WTC11 (cell line): ENCODE data around the gene VAMP4. TPM values are rescaled to one million over a fixed set of nuclear protein-coding genes. Genes with fewer than 3 reads are reported as not detected.
A peak's percentile ranks its signal among the peaks of the same experiment; 100 is the strongest.
"Not testable (repeated sequence)": the region's sequence is repeated elsewhere in the genome, so short reads cannot be mapped to it uniquely, and the experiment has no call there.

Experiments used
- ATAC-seq: fragments of 200-7000 bp; cut with Tn5 transposase; 2 replicates; pipeline ENCODE4 v1.10.0; 2021; ENCODE audit warnings: mild to moderate bottlenecking, moderate library complexity
- CTCF ChIA-PET: fragments of 300-600 bp; sonication (Branson Sonifier 250); formaldehyde crosslinking; loops from one replicate; lab custom pipeline; 2021; ENCODE audit warnings: antibody characterized with exemption; lab: Charles Lee
- POLR2A ChIA-PET: fragments of 350-600 bp; sonication (Branson Sonifier 250); formaldehyde crosslinking; loops from one replicate; lab custom pipeline; 2021; ENCODE audit warnings: antibody characterized with exemption; lab: Charles Lee
- DNase-seq: peaks from one replicate; pipeline ENCODE4 v3.0.0; 2021; ENCODE audit warnings: low spot score
- H3K27ac Mint-ChIP-seq: 2 replicates; pipeline ENCODE4 v1.8.0; 2021; ENCODE audit warnings: mixed read lengths
- H3K27me3 Mint-ChIP-seq: 2 replicates; pipeline ENCODE4 v1.8.0; 2021; ENCODE audit warnings: low read depth, mild to moderate bottlenecking, moderate library complexity, mixed read lengths
- H3K36me3 Mint-ChIP-seq: 2 replicates; pipeline ENCODE4 v1.8.0; 2021; ENCODE audit warnings: mixed read lengths
- H3K4me1 Mint-ChIP-seq: 2 replicates; pipeline ENCODE4 v1.8.0; 2022; ENCODE audit warnings: mixed read lengths
- H3K4me3 Mint-ChIP-seq: 2 replicates; pipeline ENCODE4 v1.8.0; 2021; ENCODE audit warnings: mild to moderate bottlenecking, moderate library complexity, mixed read lengths
- H3K9me3 Mint-ChIP-seq: 2 replicates; pipeline ENCODE4 v1.8.0; 2021; ENCODE audit warnings: mixed read lengths
- AR ChIP-seq: fragments of 250-450 bp; sonication (Bioruptor Pico); IDR thresholded peaks from 2 replicates; pipeline ENCODE4 v1.9.0; 2021; ENCODE audit warnings: mild to moderate bottlenecking
- ARID4B ChIP-seq: sonication (generic); formaldehyde crosslinking; IDR thresholded peaks from 2 replicates; pipeline ENCODE4 v1.8.0; 2023; ENCODE audit warnings: missing genetic modification reagents, mild to moderate bottlenecking, borderline replicate concordance
- ERG ChIP-seq: fragments of 250-450 bp; sonication (Bioruptor Pico); IDR thresholded peaks from 2 replicates; pipeline ENCODE4 v1.8.0; 2021; ENCODE audit warnings: mild to moderate bottlenecking
- GRHL2 ChIP-seq: fragments of 250-450 bp; sonication (Bioruptor Pico); IDR thresholded peaks from 2 replicates; pipeline ENCODE4 v1.8.0; 2022; ENCODE audit warnings: mild to moderate bottlenecking, moderate library complexity; ENCODE audit not compliant: insufficient replicate concordance, severe bottlenecking
- GTF2I ChIP-seq: fragments of 250-450 bp; sonication (Bioruptor Pico); conservative IDR thresholded peaks from 2 replicates; pipeline ENCODE4 v1.4.0; 2021; ENCODE audit warnings: mild to moderate bottlenecking
- PRRX2 ChIP-seq: fragments of 250-450 bp; sonication (Bioruptor Pico); IDR thresholded peaks from 2 replicates; pipeline ENCODE4 v1.8.0; 2021; ENCODE audit warnings: mild to moderate bottlenecking
- ZNF423 ChIP-seq: fragments of 250-450 bp; sonication (Bioruptor Pico); IDR thresholded peaks from 2 replicates; pipeline ENCODE4 v2.1.2; 2022; ENCODE audit warnings: mild to moderate bottlenecking, moderate library complexity
- ZNF671 ChIP-seq: fragments of 250-450 bp; sonication (Bioruptor Pico); IDR thresholded peaks from 2 replicates; pipeline ENCODE4 v1.8.0; 2021; ENCODE audit warnings: mild to moderate bottlenecking
- total RNA-seq: library from RNA; stranded (reverse); gene quantifications from 3 replicates; pipeline ENCODE4 v1.2.3, GENCODE V29; 2021
- TF ChIP-seq, protein P1 (sequence below): fragments of 250-450 bp; sonication (Bioruptor Pico); IDR thresholded peaks from 2 replicates; pipeline ENCODE4 v1.9.0; 2021; ENCODE audit warnings: moderate library complexity, mild to moderate bottlenecking, inconsistent platforms, borderline replicate concordance
- TF ChIP-seq, protein P2 (sequence below): fragments of 250-450 bp; sonication (Bioruptor Pico); conservative IDR thresholded peaks from 2 replicates; pipeline ENCODE4 v1.9.0; 2021; ENCODE audit warnings: mild to moderate bottlenecking

VAMP4 gene
- total RNA-seq, 1 experiment from 2014 or later = 11.4 TPM

DNA sequence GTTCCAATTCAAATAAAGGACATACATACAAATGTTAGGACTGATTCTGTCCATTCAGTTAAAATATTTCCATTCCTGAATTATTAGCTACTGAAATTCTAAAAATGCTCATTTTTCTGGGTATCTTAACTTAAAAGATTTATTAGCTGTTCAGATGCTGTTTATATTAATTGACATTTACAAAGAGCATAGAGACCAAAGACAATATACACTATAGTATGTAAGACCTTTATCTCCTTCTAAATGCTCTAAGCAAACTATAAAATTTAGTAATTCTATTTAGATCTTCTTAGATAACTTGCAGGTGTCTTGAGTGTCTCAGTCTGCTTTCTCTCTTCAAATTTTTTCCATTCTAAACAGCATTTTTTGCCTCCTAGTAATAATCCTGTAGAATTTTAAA is 39.3 kb downstream of the VAMP4 start:
- CTCF ChIA-PET = no interaction called here
- no peaks in the 10 kb centered on the region for H3K27me3 Mint-ChIP-seq
- peaks cover under 1% of the 10 kb centered on the region; the same call in 1 of the 2 replicates for H3K9me3 Mint-ChIP-seq
- no peak for ATAC-seq
- DNase-seq = no peak
- TF ChIP-seq ZNF671 (CRISPR knock-in tag) = no peak
- H3K4me3 Mint-ChIP-seq = no peak overlapping the region
- peaks cover 3% of the 10 kb centered on the region; the same call in 1 of the 2 replicates for H3K4me1 Mint-ChIP-seq
- no peaks in the 10 kb centered on the region for H3K36me3 Mint-ChIP-seq
- H3K27ac Mint-ChIP-seq = no peak overlapping the region
- POLR2A ChIA-PET = no interaction called here

- Mint-ChIP-seq H3K4me3 (no peak overlapping the region), H3K27ac (peak overlapping the region; percentile 60), H3K4me1 (peaks cover 3% of the 10 kb centered on the region; the same call in 1 of the 2 replicates), H3K27me3 (peaks cover 9% of the 10 kb centered on the region), H3K36me3 (peaks cover 18% of the 10 kb centered on the region), H3K9me3 (peaks cover 21% of the 10 kb centered on the region)
- ATAC-seq = no peak; the same call in 1 of the 2 replicates
- ChIA-PET CTCF (interaction anchor here (0.8 kb wide), 1 partner anchor 55 kb away, joined by 3 read pairs; no protein-coding TSS in a partner anchor), POLR2A (no interaction called here)
- TF ChIP-seq, protein P1, sequence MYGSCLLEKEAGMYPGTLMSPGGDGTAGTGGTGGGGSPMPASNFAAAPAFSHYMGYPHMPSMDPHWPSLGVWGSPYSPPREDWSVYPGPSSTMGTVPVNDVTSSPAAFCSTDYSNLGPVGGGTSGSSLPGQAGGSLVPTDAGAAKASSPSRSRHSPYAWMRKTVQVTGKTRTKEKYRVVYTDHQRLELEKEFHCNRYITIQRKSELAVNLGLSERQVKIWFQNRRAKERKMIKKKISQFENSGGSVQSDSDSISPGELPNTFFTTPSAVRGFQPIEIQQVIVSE = no peak
- TF ChIP-seq PRRX2 = no peak
- TF ChIP-seq, protein P2, sequence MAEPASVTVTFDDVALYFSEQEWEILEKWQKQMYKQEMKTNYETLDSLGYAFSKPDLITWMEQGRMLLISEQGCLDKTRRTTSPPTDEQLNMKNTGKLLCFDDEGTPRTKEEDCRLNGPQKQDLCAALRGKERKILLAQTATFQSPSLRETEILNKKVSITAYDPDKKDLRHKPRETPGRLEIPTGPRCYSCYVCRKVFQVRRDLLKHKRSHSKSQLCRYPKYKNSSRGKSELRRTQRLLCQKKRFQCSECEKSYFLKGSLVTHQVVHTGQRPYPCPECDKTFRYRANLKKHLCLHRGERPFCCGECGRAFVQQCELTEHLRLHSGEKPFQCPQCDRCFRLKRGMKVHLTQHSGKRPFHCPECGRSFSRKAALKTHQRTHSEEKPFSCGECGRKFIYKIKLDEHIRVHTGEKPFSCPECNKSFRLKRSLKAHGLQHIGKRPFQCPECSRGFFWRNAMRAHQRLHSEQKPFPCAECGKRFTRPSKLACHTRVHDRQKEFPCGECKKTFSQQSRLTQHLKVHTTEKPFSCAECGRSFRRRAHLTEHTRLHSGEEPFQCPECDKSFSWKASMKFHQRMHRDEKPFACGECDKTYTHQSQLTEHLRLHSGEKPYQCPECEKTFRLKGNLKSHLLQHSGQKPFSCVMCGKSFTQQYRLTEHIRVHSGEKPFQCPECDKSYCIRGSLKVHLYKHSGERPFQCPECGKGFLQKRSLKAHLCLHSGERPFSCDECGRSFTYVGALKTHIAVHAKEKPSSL (CRISPR knock-in tag) = no peak
- no peak for TF ChIP-seq GTF2I (CRISPR knock-in tag)
- TF ChIP-seq ZNF423 (CRISPR knock-in tag) = no peak
- DNase-seq = no peak
These were observed 42.3 kb downstream of the VAMP4 start for GRCh38 chr1:171699531-171699930.

GRCh38 chr1:171695772-171696171 is 46.1 kb downstream of the VAMP4 start:
- Mint-ChIP-seq H3K36me3 (peaks cover 27% of the 10 kb centered on the region), H3K9me3 (peaks cover 34% of the 10 kb centered on the region)
- DNase-seq, H3K4me3 Mint-ChIP-seq, H3K27ac Mint-ChIP-seq, POLR2A ChIA-PET, ATAC-seq, CTCF ChIA-PET, H3K27me3 Mint-ChIP-seq, H3K4me1 Mint-ChIP-seq: not testable (repeated sequence)

DNA sequence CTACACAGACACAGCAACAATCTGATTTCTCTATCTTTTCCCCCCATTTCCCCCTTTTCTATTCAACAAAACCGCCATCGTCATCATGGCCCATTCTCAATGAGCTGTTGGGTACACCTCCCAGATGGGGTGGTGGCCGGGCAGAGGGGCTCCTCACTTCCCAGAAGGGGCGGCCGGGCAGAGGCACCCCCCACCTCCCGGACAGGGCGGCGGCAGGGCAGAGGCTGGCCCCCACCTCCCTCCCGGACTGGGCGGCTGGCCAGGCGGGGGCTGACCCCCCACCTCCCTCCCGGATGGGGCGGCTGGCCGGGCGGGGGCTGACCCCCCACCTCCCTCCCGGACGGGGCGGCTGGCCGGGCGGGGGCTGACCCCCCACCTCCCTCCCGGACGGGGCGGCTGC is 48.3 kb downstream of the VAMP4 start:
- not testable (repeated sequence) for H3K27me3 Mint-ChIP-seq

GRCh38 chr1:171683870-171684269 is 58.0 kb downstream of the VAMP4 start:
- DNase-seq (no peak), ATAC-seq (no peak)
- Mint-ChIP-seq H3K27me3 (peaks cover 6% of the 10 kb centered on the region), H3K27ac (no peak overlapping the region), H3K4me1 (no peaks in the 10 kb centered on the region), H3K36me3 (no peaks in the 10 kb centered on the region), H3K4me3 (no peak overlapping the region), H3K9me3 (peaks cover 13% of the 10 kb centered on the region)
- ChIA-PET POLR2A (no interaction called here), CTCF (interaction anchor here (1.3 kb wide), 1 partner anchor 39 kb away, joined by 5 read pairs; no protein-coding TSS in a partner anchor)
- TF ChIP-seq GRHL2 (CRISPR knock-in tag) = no peak
- TF ChIP-seq, protein P2 (CRISPR knock-in tag) = no peak
- TF ChIP-seq ARID4B (CRISPR knock-in tag) = no peak
- no peak for TF ChIP-seq ZNF671 (CRISPR knock-in tag)
- no peak for TF ChIP-seq ERG
- no peak for TF ChIP-seq AR

More for the DNA sequence above, 48.3 kb downstream of the VAMP4 start:
- POLR2A ChIA-PET, DNase-seq, H3K27ac Mint-ChIP-seq, ATAC-seq, H3K4me3 Mint-ChIP-seq, H3K4me1 Mint-ChIP-seq, CTCF ChIA-PET: not testable (repeated sequence)
- Mint-ChIP-seq H3K36me3 (peaks cover 27% of the 10 kb centered on the region), H3K9me3 (peaks cover 35% of the 10 kb centered on the region)
